DOHH2 (cell line): ENCODE results near the gene BMPER.

Source experiments
- CTCF ChIP-seq: fragments of 200-600 bp; sonication (generic); IDR thresholded peaks from one replicate; pipeline ENCODE4 v1.5.1; 2014; ENCODE audit warnings: antibody characterized with exemption, mild to moderate bottlenecking, low read depth, low read length; ENCODE audit not compliant: poor library complexity, severe bottlenecking
- EZH2phosphoT487 ChIP-seq: fragments of 200-600 bp; sonication (generic); IDR thresholded peaks from 2 replicates; pipeline ENCODE4 v1.6.1; 2017; ENCODE audit warnings: borderline replicate concordance, mild to moderate bottlenecking, antibody characterized with exemption, low read length, moderate library complexity, mixed read lengths

GRCh38 chr7:33998476-33998875 lies 93.1 kb downstream of the BMPER start:
- TF ChIP-seq CTCF (no peak), EZH2phosphoT487 (no peak)
